ENCODE measurements around the gene PHLPP1. TPM values are rescaled to one million over a fixed set of nuclear protein-coding genes. Genes with fewer than 3 reads are reported as not detected.
"Not testable (repeated sequence)": the region's sequence is repeated elsewhere in the genome, so short reads cannot be mapped to it uniquely, and the experiment has no call there.

The PHLPP1 gene
- total RNA-seq, 1 donor from 2014 or later = 5.1 TPM

DNA sequence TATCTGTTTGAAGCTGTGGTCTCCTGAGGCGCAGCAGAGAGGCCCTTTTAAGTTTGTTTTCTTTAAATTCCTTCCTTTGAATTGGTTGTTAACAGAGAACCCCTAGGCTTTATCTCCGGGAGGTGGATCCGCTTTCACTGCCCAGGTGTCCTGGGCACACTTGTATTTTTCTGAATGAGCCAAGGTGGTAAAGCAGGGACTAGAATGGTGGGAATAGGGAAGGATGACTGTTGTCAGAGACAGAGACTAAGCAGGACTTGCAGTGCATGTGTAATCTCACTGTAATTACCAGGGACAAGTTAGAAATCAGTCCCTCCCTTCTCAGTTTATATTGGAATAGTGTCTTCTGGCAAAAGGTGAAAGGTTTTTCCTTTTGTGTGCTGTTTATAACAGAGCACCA is 72.8 kb downstream of the PHLPP1 start:
- ATAC-seq (no peak), DNase-seq (ENCODE audit: missing footprints) (no peak)
- intact Hi-C loops (cut with DNase I) = no loop called here

DNA sequence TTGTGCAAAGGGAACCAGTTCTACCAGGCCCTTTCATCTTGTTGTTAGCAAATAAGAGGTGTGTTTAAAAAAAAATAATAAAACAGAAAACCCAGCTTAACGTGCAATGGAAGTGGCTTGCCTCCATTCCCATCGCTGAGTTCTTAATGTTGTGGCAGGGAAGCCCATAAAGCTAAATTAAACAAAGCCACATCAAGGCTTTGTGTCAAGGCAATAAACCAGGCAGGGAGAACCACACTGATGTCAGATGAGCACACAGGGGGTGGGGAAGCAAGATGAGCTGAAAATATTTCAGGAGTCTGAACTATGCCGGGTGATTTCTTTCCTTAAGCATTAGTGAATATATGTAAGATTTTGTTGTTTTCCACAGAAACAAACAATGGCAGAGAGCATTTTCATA is 73.5 kb downstream of the PHLPP1 start:
- no peak for DNase-seq (ENCODE audit: missing footprints)
- intact Hi-C loops (cut with DNase I) = no loop called here
- no peak for ATAC-seq

DNA sequence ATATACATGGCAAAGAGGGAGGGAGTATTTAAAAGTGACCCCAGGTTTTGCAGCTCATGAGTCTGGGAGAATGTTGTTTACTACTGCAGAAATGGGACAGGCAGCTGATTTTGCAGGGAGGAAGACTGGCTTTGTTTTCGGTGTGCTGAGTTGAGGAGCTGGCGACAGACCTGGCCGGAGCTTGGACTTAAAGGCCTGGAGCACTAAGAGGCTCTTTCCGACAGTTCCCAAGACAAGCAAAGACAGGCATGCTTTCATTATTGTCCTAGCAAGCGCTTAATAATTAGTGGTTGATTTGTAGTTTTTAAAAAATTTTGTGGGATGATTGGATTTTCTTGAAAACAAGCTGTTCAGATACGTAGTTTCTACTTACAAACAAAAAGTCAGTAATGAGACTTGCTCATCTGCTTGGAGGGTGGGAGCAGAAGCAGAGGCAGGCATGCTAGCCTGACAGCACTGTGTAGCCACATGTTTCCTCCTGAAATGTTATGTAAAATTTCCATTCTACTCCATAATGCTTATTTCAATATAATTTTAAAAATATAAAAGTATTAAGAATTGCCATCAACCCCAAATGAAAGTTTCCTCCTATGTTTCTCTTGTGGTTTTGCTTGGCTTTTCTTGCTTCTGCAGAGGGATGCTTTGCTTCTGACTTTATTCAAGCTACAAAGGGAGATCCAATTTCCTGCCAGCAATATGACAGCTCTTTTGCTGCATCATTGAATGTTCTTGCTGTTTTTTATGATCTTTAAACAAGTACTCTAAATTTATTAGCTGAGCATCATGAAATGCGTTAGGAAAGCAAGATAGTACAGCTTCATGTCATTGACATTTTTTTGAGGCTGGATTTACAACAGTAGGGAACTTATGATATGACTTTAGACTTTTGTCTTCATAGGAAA is 75.8 kb downstream of the PHLPP1 start:
- ATAC-seq (no peak), DNase-seq (ENCODE audit: missing footprints) (no peak)
- intact Hi-C loops (cut with DNase I) = no loop called here

DNA sequence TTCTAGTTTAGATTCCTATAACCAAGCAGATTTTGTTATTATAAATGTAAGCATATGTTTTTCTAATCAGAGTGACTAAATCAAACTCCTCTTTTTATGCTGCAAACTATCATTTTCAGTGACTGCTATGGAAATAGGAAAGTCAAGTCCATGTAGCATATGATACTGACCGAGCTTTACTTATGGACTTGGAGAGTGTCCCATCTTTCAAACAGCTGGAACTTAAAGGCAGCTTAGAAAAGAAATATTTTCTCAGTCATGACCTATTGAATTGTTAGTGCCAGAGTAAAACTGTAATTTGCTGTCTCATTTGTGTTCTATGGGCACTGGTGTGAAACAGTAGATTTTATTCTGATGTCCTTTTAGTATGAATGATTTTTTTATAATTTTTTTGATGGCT is 76.7 kb downstream of the PHLPP1 start:
- intact Hi-C loops (cut with DNase I) = no loop called here
- no peak for DNase-seq (ENCODE audit: missing footprints)
- ATAC-seq = no peak

DNA sequence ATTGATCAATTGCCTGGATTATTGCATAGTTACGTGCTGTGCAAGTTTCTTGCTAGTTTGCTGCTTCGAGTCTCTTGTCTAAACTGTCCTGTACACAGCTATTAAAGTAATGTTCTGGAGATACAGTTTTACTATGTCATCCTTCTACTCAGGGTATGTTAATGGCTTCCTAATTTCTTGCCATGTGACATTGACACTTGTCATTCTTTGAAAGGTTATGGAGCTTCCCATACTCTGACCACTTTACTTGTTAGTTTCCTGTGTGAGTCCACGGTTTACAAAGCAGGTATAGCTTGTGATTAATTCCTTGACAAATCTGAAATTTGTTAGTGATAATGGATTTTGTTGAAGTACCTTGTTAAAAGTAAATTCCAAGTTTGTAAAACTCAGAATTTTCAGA is 80.5 kb downstream of the PHLPP1 start:
- no peak for DNase-seq (ENCODE audit: missing footprints)
- ATAC-seq = no peak
- intact Hi-C loops (cut with DNase I) = no loop called here

DNA sequence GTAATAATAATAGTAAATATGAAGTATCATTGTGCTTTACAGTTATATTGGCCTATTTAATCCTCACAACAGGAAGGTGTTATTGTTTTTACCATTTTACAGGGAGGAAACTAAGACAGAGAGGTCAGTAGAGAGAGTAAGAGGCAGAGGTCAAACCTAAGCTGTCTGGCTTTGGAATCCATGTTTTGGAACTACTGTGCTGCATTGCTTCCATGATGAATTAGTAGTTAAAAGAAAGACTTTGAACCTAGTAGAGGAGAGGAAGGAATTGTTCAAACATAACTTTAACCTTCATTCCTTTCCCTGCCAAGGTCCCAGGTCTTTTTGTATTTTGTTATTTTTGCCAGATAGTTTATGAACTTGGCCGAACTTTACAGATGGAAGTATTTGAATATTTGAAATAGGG is 80.9 kb downstream of the PHLPP1 start:
- ATAC-seq = no peak
- DNase-seq (ENCODE audit: missing footprints) = no peak
- intact Hi-C loops (cut with DNase I) = no loop called here

DNA sequence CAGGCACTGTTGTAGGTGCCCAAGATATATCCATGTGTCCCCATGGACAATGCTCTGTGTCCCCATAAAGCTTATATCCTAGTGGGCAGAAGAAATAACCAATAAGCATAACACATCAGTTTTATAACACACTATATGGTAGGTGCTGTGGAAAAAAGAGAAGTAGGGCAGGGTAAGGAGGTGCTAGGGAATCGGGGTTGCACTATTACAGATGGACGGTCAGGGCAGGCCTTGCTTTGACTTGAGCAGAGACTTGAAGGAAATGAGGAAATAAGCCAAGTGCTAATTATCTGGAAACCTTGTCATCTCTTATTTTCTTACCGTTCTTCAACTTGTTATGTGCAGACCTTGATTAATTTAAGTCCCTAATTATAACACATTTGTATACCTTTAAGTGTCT is 82.0 kb downstream of the PHLPP1 start:
- intact Hi-C loops (cut with DNase I) = no loop called here

DNA sequence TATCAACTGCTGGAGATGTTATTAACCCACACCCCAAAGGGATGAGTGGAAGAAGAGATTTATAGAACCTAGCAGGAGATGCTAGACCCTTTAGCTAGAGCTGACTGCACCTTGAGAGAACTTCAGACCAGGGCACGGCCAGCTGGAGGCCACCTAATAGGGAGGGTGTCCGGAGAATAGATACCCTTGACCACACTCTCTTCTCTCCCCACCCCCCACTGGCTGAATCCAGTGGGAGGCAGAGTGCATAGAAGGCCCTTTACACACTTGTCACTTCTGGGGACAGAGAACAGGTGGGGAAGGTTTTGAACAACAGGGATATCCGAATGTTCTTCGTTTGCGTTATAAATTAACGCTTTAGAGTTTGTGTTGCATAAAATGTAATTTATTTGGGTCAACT is 84.6 kb downstream of the PHLPP1 start:
- ATAC-seq (no peak), DNase-seq (ENCODE audit: missing footprints) (no peak)
- intact Hi-C loops (cut with DNase I) = no loop called here

More for the DNA sequence above, 82.0 kb downstream of the PHLPP1 start:
- DNase-seq (ENCODE audit: missing footprints) (no peak), ATAC-seq (no peak)

DNA sequence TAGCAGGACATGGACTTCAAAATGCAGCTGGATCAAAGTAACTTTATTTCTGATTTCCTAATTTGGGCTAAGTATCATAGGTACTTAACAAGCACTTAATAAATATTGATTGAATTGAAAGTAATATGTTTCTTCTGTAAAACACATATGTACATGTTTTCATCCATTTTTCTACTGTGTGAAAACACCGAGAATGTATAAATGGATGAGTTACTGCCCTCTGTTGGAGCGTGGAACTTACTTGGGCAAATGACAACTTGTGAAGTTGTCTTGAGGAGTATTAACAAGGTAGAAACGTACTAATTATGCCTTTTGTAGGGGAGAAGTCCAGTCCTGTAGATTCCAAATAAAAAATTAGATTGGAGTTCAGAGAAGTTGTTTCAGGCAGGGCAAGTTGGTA is 87.2 kb downstream of the PHLPP1 start:
- no peak for DNase-seq (ENCODE audit: missing footprints)
- intact Hi-C loops (cut with DNase I) = no loop called here
- ATAC-seq = no peak

DNA sequence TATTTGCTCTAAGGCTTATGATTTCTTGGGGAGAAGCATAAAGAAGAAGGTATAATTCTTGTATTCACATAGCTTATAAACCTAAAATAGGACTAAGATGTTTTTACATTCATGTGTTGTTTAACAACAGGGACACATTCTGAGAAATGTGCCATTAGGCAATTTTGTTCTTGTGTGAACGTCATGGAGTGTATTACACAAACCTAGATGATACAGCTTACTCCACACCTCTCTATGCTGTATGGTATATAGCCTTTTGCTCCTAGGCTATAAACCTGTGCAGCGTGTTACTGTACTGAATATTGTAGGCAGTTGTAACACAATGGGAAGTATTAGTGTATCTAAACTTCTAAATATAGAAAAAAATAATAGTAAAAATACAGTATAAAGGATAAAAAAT is 92.1 kb downstream of the PHLPP1 start:
- intact Hi-C loops (cut with DNase I) = no loop called here
- ATAC-seq = no peak
- no peak for DNase-seq (ENCODE audit: missing footprints)

DNA sequence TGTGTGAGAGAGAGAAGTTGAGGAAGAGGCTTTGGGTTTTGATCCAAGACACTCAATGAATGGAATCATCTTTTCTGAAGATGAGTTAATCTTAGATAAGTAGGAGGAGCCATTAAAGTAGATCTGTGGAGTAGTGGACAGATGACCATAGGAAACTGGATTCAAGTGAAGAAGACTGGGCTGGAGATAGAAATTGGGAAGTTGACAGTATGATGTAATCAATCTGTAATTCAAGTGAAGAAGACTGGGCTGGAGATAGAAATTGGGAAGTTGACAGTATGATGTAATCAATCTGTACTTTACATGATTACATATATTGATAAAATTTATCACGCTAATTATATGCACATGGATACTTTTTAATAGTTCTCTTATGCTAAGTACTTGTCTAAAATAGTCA is 92.8 kb downstream of the PHLPP1 start:
- intact Hi-C loops (cut with DNase I) = no loop called here
- ATAC-seq (no peak), DNase-seq (ENCODE audit: missing footprints) (no peak)

DNA sequence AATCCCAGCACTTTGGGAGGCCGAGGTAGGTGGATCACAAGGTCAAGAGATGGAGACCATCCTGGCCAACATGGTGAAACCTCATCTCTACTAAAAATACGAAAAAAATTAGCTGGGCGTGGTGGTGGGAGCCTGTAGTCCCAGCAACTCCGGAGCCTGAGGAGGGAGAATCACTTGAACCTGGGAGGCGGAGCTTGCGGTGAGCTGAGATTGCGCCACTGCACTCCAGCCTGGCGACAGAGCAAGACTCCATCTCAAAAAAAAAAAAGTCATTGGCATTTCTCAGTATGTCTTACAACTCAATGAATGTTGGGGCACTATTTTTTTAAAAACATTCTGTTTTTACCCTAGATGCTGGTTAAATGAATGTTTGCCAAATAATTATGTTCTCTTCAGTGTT is 94.1 kb downstream of the PHLPP1 start:
- DNase-seq (ENCODE audit: missing footprints); intact Hi-C loops (cut with DNase I): not testable (repeated sequence)

DNA sequence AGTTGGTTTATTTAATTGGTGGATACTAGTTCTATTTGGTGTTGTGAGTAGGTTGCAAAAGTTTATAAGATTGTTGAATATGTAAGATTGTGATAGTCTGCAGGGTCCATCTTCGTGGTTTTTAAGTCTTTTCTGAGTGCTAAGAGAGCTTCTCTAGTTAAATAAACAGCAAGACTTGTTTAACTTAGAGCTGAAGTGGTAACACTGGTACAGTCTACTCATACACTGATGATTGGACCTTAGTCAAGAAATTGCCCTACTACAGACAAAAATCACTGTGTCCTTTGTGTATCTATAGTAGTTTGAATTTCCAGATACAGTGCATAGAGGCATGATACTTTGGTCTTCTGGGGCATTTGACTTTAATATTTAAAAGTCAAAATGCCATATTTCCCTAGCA is 94.6 kb downstream of the PHLPP1 start:
- ATAC-seq (no peak), DNase-seq (ENCODE audit: missing footprints) (no peak)
- intact Hi-C loops (cut with DNase I) = no loop called here

More for the DNA sequence above, 94.1 kb downstream of the PHLPP1 start:
- ATAC-seq = not testable (repeated sequence)

DNA sequence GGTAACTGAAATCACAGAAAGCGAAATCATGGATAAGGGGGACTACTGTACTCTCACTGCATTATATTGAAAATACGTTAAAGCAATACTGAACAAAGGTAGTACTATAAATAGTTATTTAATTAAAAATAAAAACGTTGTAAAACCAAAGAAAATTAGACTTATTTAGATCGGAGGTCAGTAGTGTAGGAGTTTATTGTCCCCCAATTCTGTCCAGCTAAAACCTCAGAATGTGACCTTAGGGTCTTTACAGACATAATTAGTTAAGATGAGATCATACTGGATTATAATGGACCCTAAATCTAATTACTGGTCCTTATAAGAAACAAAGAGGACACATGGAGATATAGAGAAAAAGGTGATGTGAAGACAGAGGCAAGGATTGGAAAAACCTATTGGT is 95.3 kb downstream of the PHLPP1 start:
- DNase-seq (ENCODE audit: missing footprints) (no peak), ATAC-seq (no peak)
- intact Hi-C loops (cut with DNase I) = no loop called here

DNA sequence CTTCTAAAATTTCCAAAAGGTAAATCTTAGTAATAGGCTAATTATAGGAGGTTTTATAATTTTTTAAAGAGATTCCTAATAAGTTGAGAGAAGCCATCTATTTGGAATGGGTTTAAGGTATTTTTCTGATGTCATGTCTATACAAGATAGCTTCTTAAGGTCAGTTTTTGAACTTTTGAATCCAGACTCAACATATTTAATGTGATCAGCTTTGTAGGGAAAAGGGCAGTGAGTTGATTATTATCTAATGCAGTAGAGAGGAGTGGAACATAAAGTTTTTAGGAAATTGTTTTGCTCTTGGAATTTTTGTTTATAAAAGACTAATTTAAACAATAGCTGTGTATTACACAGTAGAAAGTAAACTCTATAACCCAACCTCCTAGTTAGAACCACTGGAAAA is 96.3 kb downstream of the PHLPP1 start:
- intact Hi-C loops (cut with DNase I) = no loop called here
- DNase-seq (ENCODE audit: missing footprints) (no peak), ATAC-seq (no peak)

DNA sequence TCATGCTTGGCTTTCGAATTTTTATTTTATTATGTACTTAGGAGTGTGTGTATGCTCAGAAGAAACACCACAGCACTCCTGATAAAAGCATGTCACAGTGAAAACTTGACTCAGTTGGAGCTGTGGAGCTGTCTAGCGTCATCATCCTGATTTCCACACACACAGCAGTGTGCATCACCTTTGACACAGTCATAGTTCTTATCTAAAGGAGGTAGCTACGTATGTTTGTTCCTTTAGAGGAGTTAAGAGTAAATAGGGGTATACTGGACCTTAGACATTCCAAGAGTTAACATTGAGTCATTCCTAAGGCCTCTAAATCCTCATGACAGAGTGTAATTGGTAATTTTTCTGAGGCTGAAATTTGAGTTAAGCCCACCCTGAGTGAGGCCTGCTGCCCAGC is 96.9 kb downstream of the PHLPP1 start:
- intact Hi-C loops (cut with DNase I) = no loop called here
- ATAC-seq (no peak), DNase-seq (ENCODE audit: missing footprints) (no peak)

DNA sequence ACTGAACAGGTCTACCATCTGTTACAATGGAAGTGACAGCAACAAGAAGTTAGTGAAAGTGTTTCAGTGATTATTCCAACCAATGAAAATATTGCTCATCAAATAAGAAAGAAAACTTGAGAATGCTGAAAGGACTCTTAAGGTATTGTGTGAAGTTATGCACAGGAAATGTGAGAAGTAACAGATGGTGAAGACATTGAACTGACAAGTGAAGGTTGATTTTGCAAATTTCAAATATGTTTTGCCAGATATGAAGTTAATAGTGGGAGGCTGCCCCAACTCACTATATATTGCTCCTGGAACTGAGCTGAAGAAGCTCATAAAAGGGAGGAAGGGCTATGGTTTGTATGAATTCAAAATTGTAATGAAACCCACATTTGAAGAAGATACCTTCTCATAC is 97.5 kb downstream of the PHLPP1 start:
- intact Hi-C loops (cut with DNase I) = no loop called here
- ATAC-seq (no peak), DNase-seq (ENCODE audit: missing footprints) (no peak)

DNA sequence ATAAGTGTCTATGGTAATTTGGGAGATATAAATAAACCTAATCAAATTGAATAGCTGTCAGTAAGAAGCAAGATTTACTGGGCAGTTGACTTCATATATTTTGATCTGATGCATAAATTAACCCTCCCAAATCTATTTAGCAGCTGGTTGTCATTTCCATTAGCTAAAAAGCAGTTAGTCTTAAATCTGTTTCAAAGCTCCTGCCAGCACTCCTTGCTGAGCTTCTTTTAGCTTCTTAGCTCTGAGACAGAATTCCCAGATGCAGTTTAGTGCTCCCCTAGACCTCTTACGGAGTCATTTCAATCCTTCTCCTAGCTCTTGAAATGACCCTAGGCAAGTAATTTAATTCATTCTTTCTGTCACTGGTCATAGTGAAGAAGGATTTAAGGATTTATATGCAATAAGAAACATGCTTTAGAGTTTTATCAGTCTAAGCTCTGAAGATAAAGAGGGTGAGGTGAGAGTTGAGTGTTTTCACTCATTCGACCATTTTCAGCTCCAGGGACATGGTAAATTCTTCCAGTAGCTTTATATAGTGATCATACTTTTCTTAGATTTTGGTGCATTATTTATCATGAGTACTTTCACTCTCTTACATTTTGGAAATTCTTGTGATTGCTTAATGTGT is 98.9 kb downstream of the PHLPP1 start:
- intact Hi-C loops (cut with DNase I) = no loop called here
- DNase-seq (ENCODE audit: missing footprints) (no peak), ATAC-seq (no peak)

DNA sequence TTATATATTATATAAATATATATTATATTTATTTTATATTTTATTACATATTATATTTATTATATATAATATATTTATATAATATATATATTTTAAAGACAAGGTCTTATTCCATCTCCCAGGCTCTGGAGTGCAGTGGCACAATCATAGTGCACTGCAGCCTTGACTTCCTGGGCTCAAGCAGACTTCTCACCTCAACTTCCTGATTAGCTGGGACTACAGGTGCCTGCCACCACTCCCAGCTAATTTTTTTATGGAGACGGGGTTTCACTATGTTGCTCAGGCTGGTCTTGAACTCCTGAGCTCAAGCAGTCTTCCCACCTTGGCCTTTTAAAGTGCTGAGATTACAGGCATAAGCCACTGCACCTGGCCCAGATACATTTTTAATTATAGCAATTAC is 110.0 kb downstream of the PHLPP1 start:
- intact Hi-C loops (cut with DNase I) = no loop called here
- ATAC-seq = no peak
- DNase-seq (ENCODE audit: missing footprints) = no peak

DNA sequence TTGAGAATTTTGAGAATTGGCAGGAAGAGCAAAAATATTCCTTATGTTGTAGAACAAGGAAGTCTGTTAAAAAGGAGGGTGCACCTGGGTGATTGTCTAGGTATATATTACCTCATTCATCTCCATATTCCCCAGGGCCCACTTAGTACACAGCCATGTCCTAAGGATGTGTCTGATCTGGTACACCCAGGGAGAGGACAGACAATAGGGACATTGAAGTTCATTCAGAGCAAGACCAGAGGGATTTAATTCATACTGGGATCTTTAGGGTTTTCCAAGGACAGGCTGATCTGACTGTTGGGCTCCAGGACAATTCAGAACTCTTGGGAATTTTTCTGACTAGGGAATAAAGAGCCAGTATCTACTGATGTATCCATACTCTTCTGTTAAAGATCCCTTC is 112.1 kb downstream of the PHLPP1 start:
- intact Hi-C loops (cut with DNase I) = no loop called here
- ATAC-seq = peak; percentile 39
- DNase-seq (ENCODE audit: missing footprints) = no peak

Data from Right ventricle myocardium inferior (tissue), 1 donor.